Raji (cell line): ENCODE results near the gene PPP1R13L.

ENCODE experiments used
- POLR2A ChIP-seq: IDR thresholded peaks from 2 replicates; pipeline ENCODE4 v1.6.1; 2011; ENCODE audit warnings: low read depth, low read length, control low read depth; ENCODE audit not compliant: insufficient read depth

Gene PPP1R13L

GRCh38 chr19:45363861-45364459 is 40.9 kb downstream of the PPP1R13L start:
- TF ChIP-seq POLR2A, result no peak

DNA sequence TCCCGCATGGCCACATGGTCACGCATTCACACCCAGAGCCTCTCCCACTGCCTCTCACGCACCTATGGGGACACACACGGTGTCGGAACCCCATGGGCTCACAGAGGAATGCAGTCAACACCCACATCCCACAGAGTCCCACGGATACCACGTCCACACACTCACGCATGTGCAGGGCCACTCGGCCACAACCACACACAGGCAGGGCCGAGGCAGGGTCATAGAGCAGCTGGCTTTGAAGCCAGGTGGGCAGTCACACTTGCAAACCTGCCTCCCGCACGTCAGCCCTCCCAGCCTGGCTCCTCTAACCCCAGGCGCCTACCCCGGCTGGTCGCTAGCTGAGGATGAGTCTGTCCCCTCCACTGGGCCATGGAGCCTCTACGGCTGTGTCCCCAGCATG is 42.6 kb downstream of the PPP1R13L start:
- TF ChIP-seq POLR2A, result no peak

- TF ChIP-seq POLR2A, result no peak
Observed at GRCh38 chr19:45361608-45362007, 43.3 kb downstream of the PPP1R13L start.

DNA sequence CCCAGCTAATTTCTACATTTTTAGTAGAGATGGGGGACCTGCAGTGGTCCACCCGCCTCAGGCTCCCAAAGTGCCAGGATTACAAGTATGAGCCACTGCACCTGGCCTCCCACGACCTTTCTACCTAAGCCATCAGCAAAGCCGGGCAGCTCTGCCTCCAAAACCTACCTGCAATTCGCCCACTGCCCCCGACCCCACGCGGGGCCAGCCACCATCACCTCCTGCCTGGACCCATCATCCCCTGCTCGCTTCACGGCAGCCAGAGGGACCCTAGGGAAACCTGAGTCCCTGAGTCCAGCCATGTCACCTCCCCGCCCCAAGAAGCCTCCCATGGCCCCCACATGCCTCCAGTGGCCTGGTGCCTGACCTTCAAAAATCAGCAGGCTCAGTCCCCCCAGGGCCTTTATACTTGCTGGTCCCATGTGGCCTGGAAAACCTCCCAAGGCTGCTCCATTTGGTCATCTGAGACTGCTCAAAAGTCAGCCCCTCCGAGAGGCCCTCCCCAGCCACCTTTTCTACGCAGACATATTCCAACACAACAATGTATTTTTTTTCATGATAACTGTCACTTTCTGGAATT is 46.6 kb downstream of the PPP1R13L start:
- no peak for TF ChIP-seq POLR2A

GRCh38 chr19:45357445-45357783 is 47.5 kb downstream of the PPP1R13L start:
- TF ChIP-seq POLR2A, result no peak

DNA sequence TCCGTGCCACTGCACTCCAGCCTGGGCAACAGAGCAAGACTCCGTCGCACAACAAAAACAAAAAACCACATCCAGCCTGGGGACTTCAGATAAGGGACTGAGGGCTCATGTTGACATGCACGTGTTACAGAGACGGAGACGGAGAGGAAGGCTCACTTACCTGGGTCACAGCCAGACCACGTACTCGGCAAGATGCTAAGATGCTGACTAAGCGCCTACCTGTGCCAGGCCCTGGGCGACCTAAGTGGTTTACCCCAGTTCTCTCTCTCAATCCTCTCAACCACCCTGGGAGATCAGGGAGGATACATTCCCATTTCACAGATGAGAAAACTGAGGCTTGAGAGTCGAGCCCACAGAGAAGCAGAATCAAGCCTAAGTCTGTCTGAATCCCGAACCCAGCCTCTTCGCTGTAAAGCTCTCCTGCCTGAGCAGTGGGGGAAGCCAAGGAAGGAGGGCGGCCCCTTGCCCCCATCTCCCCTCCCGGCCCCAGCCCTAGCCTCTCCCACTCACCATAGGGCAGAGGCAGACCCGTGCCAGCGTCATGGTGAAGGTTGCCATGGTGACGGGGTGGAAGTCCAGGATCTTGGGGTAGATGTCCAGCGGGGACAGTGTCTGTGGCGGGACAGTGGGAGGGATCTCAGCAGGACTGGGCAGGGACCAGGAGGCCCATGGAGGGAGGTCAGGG is 48.0 kb downstream of the PPP1R13L start:
- no peak for TF ChIP-seq POLR2A

DNA sequence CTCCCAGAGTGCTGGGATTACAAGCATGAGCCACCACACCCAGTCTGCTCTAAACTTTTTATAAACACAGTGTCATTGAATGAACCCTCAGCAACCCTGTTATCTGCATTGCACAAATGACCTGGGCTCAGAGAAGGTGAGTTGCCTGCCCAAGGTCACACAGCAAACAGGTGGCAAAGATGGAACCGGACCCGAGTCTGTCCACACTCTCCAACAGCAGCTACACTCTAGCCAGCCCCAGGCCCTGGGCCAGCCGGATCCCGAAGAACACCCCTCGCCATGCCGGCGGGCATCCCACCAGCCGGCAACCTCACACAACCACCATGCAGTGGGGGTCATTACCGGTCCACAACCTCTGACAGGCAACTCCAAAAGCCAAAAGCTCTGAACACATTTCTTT is 49.0 kb downstream of the PPP1R13L start:
- no peak for TF ChIP-seq POLR2A

DNA sequence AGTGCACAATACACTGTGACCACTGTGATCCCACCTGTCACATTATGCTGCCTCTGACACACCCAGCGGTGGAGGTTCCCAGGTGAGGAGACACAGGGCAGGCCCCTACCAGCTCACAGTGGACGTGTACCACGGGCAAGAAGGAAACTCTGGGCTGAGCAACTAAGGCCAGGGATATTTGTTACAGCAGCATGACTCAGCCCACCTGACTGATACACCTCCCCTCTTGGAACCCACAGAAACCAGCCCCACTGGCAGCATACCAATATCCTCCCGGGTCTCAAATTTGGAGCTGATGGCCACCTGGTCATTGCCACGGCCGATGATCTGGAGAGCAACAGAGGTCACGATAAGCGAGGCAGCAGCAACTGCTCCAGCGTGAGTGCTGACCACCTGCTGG is 49.5 kb downstream of the PPP1R13L start:
- TF ChIP-seq POLR2A, result no peak

DNA sequence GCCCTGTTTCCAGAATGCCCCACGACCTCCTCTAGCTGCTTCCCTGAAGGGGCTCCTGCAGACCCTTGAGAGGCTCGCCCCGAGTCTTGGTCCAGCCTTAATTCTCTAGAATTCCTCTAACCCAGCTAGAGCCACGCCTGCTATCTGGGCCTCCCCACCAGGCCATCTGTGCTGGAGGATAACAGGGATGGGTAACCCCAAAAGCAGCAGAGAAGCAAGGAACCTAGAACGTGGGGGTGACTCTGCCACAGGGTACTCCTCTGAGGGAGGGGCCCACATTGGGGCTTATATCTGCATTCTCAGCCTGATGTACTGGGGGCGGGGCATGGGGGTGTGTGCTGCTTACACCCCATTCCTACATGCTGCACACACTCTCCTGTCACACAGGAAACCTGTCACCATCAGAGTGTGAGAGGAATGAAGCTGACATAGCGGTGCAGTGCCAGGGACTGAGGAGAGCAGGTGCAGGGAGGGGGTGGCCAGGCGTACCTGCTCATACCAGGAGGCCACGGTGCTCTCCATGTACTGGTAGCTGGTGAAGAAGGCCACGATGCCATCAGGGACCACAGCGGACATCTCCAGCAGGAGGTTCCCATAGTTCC is 50.5 kb downstream of the PPP1R13L start:
- TF ChIP-seq POLR2A, result no peak

DNA sequence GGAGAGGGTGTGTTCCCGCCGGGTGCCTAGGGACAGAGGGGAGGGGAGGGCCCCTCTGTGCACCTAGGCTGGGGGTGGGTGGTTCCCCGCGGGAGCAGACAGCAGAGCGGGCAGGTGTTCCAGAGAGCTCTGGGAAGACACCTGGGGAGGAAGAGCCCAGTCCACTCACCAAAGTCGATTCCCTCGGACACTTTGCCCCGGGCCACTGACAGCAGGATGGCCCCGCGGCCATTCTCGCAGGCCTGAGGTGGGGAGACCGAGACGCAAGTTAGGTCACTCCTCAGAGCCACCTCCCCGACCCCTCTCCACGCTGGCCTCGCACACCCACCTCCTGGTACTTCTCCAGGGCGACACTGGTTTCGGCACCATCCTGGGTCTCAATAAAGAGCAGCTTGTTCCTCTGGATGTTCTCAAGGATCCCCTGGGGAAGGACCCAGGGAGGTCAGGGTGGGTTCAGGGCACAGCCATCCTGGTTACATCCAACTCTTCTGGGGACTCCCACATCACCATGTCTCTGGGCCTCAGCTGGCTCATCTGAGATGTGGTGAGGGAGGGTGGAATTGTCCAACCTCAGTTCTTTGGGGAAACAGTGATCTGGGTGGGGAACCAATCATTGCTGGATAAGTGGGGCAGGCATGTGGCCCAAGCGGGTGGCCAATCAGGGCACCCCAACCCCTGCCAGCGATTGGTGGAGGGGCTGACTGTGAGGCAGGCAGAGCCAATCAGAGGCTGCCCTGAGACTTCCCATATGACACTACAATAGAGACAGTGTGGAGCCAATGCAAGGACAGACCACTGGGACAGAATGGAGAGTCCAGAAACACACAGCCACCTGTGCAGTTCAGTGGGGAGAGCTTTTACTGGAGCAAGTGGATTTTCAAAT is 51.7 kb downstream of the PPP1R13L start:
- no peak for TF ChIP-seq POLR2A

GRCh38 chr19:45352471-45352870 is 52.4 kb downstream of the PPP1R13L start:
- no peak for TF ChIP-seq POLR2A

- TF ChIP-seq POLR2A, result no peak
Observed at GRCh38 chr19:45352062-45352461, 52.8 kb downstream of the PPP1R13L start.

DNA sequence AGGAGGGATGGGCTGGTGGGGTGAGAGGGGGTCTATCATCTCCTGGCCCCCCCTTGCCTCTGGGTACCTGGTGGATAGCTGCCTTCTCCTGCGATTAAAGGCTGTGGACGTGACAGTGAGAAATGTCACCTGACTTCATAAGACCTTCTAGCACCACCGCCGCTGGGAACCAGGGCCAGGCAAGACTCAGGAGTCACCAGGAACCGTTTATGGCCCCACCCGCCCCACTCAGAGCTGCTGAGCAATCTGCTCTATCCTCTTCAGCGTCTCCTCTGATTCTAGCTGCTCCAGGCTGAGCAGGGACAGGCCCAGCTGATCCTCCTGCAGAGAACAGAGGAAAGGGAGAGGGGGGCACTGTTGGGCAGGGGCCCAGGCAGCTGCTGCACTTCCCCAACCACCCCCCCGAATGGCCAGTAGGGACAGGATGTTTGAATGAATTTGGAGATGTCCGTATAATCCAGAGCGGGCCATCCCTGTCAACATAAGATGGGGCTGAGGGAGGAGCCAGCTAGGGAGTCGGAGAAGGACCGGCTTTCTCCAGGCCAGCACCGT is 53.4 kb downstream of the PPP1R13L start:
- no peak for TF ChIP-seq POLR2A

- TF ChIP-seq POLR2A, result no peak
Observed at GRCh38 chr19:45350477-45351058, 54.3 kb downstream of the PPP1R13L start.
